Hematopoietic multipotent progenitor cell (in vitro differentiated cells): ENCODE data around the gene TTLL9. TPM values are rescaled to one million over a fixed set of nuclear protein-coding genes. Genes with fewer than 3 reads are reported as not detected.
"Not testable (repeated sequence)": the region's sequence is repeated elsewhere in the genome, so short reads cannot be mapped to it uniquely, and the experiment has no call there.

Experiments used
- DNase-seq, 3 donors: peaks; one replicate each; pipeline ENCODE4 v3.0.0-alpha.2; 2011 to 2015; ENCODE audit warnings: low read depth in 2 of 3, low spot score in 2 of 3
- total RNA-seq: library from RNA; depleted of rRNA; stranded (reverse); fragments of >200 nt; gene quantifications from one replicate; pipeline ENCODE4 v1.2.3, GENCODE V29; 2012

TTLL9 gene, protein sequence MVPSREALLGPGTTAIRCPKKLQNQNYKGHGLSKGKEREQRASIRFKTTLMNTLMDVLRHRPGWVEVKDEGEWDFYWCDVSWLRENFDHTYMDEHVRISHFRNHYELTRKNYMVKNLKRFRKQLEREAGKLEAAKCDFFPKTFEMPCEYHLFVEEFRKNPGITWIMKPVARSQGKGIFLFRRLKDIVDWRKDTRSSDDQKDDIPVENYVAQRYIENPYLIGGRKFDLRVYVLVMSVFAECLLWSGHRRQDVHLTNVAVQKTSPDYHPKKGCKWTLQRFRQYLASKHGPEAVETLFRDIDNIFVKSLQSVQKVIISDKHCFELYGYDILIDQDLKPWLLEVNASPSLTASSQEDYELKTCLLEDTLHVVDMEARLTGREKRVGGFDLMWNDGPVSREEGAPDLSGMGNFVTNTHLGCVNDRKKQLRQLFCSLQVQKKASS
- 0.54 TPM for total RNA-seq

DNA sequence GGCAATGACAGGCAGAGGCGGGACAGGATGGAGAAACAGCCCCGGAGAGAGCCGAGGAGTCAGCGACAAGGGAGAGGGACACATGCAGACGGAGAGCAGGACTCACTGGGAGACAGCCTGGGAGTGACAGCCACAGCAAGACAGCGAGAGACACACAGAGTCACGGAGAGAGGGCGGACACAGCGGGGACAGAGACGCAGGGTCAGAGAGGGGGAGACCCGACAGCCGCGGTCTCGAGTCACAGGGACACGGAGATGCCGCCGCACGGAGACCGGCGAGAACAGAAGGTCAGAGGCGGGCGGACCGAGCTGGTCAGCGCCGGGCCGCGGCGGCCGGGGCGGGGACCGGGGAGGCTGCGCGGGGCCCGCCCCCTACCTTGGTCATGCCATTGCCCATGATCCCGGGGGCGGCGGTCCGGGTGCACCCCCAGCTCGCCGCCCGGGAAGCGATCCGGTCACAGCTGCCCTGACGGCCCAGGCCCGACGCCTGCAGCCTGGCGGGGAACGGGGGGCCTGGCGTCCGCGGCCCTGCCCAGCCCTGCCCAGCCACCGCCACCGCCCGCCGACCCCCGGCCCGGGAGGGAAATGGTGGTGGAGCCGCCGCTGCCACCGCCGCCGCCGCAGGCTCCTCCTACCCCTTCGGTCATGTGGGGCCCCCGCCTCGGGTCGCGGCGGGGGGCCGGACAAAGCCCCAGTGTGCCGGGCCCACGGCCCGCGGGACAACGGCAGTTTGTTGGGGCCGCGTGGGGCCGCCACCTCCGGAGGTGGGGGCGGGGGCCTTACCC is at the start of gene TTLL9, which contains the start of gene DUSP15:
Gene TTLL9, plus strand, starts transcription at position 693 of the 784 bp plus-strand sequence. CDS start 493 bp downstream, outside the sequence.
Gene DUSP15, minus strand, starts transcription at position 586 of the 784 bp plus-strand sequence. Its CDS starts 190 bp downstream, at position 396.
- peak in 2 of 3 donors; percentile 37 to 42 for DNase-seq

- DNase-seq, result no peak
Measured at GRCh38 chr20:31821427-31821826, 49.0 kb upstream of the TTLL9 start.

DNA sequence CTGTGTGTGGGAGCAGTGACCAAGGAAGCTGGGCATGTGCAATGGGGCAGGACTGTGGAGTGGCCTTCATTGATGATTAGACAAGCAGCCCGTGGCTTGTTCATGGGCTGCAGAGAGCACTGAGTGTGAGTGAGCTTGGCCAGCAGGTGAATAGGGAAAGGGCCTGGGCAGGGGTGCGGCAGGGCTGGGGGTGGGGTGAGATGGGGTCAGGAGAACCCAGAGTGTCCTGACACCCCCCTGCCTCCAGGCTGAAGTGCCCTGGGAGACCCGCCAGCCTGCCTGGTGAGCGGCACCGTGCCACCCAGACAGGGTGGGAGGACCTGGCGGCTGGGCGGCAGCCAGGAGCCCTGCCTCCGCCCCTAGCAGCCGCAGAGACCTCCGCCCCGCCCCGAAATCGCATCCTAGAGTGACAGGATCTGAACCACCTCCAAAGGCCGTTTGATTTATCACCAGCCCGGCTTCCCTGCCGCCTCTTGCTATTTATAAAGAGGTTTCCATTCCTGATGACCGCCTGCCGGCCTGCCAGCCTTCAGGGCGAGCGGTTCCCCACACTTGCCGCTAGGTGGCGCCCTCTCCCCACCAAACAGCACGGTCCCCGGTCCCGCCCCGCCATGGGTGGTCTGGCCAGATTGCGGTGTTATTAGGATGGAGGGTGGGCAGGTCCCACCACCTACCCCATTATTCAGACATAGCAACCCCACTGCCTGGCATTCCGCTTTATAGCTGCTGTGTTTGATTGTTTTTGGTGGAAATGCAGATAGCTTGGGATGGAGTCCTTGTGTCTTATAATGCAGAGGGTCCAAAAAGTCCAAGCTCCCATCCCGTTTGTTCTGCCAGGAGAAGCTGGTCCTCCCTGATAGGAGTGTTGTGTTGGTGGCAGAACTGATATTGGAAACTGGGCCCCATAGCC is 47.8 kb upstream of the TTLL9 start:
- peak; percentile 61 to 81 (median 75) for DNase-seq

DNA sequence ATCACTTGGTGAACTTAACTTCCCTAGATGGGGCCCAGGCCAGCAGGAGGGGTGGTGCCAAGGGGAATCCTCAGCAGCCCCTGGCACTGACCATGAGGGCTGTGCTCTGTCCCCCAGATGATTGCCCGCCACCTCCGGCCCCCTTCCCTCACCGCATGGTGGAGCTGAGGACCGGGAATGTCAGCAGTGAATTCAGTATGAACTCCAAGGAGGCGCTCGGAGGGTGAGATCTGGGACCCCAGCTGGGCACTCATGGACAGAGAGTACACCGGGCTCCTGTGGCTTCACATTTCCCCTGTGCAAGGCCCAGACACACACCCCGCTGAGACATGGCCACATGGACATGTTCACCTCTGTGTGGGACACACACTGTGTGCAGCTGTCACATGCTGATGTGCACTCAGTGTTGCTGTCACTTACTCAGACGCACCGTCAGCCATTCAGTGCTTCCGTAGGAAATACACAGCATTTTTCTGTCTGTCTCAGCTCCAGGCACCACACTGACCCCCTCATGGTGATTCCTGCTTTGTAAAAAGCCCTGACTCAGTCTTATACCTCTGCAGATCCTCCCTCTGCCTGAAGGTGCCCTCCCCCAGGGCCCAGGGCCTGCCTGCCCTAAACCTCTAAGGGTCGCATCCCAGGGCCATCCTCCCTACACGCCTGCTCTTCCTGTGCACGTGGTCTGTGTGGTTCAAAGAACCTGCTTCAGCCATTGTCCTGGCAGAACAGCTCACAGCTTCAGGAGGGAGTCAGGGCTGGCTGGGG is 46.9 kb upstream of the TTLL9 start:
- DNase-seq, result no peak

DNA sequence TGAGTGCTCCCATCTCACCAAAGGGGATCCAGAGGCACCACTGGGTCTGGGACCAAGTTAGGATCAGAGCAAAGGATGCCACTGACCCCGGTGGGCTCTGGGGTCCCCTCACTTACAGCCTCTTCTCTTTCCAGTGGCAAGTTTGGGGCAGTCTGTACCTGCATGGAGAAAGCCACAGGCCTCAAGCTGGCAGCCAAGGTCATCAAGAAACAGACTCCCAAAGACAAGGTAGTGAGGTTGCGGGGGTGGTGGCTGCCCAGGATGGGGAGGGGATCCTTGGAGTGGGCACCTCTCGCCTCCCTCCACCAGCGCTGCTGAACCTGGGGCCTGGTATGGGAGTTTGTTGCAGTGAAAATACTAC is 46.3 kb upstream of the TTLL9 start:
- DNase-seq, result no peak

- no peak for DNase-seq
Measured at GRCh38 chr20:31824554-31825313, 45.7 kb upstream of the TTLL9 start.

DNA sequence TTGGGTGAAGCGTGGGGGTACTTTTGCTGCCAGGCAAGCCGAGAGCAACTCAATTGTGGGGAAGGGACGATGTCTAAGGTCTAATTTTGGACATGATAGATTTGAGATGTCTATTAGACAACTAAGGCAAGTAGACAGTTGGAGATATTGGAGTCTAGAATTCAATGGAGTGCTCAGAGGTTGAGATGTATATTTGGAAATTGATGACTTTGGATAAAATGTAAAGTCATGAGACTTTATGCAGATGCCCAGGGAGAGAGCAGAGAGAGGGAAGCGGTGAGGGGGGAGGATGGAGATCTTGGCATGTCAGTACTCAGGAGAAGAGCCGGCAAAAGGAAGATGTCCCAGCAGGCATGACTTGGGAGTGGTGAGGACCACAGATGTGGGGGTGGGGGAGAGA is 44.4 kb upstream of the TTLL9 start:
- no peak for DNase-seq

DNA sequence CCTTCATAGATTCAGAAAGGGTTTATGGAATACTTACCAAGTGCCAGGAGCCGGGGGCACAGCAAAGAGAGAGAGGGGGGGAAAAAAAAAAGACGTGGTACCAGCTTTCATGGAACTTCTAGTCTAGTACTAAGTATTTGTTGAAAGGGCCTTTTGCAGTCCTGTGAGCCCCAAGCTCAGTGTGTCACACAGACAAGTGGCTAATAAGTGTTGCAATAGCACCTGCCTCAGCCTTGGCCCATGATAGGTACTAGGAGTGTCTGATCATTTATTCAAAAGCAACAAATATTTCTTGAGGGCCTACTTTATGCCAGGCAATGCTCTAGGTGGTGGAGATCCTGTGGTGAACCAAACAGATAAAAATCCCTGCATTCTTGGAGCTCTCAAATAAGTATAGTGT is 43.4 kb upstream of the TTLL9 start:
- DNase-seq, result no peak

GRCh38 chr20:31828016-31828415 is 42.4 kb upstream of the TTLL9 start:
- not testable (repeated sequence) for DNase-seq

DNA sequence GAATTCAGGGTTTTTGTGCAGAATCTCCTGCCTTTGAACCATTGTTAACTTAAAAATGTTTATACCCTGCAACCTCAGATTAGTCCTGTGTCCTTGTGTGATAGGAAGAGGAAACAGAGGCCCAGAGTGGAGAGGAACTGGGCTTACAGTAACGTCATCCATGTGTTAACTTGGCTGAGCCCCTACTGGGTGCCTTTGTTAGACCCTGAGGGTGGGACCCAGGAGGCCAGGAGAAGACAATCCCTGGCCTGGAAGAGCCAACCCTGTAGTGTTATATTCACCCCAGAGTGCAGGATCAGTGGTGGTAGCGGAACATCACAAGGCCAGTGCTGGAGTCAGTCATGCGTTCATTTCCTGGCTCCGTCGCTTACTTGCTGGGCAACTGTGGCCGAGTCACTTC is 40.7 kb upstream of the TTLL9 start:
- no peak for DNase-seq

DNA sequence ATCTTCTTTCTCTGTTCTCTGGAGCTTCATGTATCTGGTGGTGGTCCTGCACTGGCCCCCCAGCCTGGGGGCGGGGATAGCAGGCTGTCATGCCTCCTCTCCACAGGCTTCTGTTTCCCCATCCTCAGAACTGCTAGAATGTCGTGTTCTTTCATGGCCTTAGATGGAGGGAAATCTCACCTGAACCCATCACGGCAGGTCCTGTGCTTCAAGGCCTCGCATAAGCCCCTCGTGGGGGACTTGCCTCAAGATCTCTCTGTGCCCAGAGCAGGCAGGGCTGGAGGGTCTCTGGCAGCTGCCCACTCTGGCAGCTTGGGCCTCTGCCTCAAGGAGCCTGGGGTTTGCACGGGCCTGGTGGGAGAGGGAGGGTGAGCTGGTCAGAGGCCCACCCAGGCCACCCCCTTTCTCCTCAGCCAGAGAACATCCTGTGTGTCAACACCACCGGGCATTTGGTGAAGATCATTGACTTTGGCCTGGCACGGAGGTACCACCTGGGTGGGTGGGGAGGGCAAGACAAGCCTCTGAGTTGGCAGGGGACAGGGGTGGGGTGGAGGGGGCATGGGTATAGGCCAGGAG is 39.9 kb upstream of the TTLL9 start:
- DNase-seq, result no peak

GRCh38 chr20:31831211-31831610 is 39.2 kb upstream of the TTLL9 start:
- DNase-seq, result no peak

GRCh38 chr20:31831771-31832306 is 38.6 kb upstream of the TTLL9 start:
- no peak for DNase-seq

GRCh38 chr20:31833130-31833930 is 37.1 kb upstream of the TTLL9 start:
- DNase-seq, result peak in 2 of 3 donors; percentile 52 to 66

GRCh38 chr20:31833931-31834521 is 36.4 kb upstream of the TTLL9 start:
- no peak for DNase-seq

- DNase-seq, result no peak
Measured at GRCh38 chr20:31835554-31835953, 34.9 kb upstream of the TTLL9 start.
